Astrocyte of the hippocampus (primary cell): ENCODE results near the gene ST6GALNAC5.
A peak's percentile ranks its signal among the peaks of the same experiment; 100 is the strongest.
"Not testable (repeated sequence)": the region's sequence is repeated elsewhere in the genome, so short reads cannot be mapped to it uniquely, and the experiment has no call there.

Experiments used
- DNase-seq: peaks from one replicate; pipeline ENCODE4 v3.0.0; 2011; ENCODE audit warnings: low read depth, low spot score

Gene ST6GALNAC5

GRCh38 chr1:76938304-76938703 lies 71.0 kb downstream of the ST6GALNAC5 start:
- no peak for DNase-seq

- peak; percentile 53 for DNase-seq
These were observed 72.0 kb downstream of the ST6GALNAC5 start for GRCh38 chr1:76939050-76939816.

- DNase-seq: no peak
These were observed 72.5 kb downstream of the ST6GALNAC5 start for GRCh38 chr1:76939817-76940216.

- no peak for DNase-seq
These were observed 73.5 kb downstream of the ST6GALNAC5 start for GRCh38 chr1:76940571-76941335.

GRCh38 chr1:76942549-76942948 lies 75.3 kb downstream of the ST6GALNAC5 start:
- DNase-seq: peak; percentile 17

GRCh38 chr1:76944942-76945341 lies 77.7 kb downstream of the ST6GALNAC5 start:
- DNase-seq: peak; percentile 61

GRCh38 chr1:76948846-76949245 lies 81.6 kb downstream of the ST6GALNAC5 start:
- no peak for DNase-seq

GRCh38 chr1:76949503-76949902 lies 82.2 kb downstream of the ST6GALNAC5 start:
- no peak for DNase-seq

GRCh38 chr1:76950306-76950705 lies 83.0 kb downstream of the ST6GALNAC5 start:
- DNase-seq: no peak

- no peak for DNase-seq
These were observed 83.9 kb downstream of the ST6GALNAC5 start for GRCh38 chr1:76951153-76951552.

- no peak for DNase-seq
These were observed 88.4 kb downstream of the ST6GALNAC5 start for GRCh38 chr1:76955652-76956051.

GRCh38 chr1:76957961-76958360 lies 90.7 kb downstream of the ST6GALNAC5 start:
- no peak for DNase-seq

GRCh38 chr1:76958828-76959227 lies 91.5 kb downstream of the ST6GALNAC5 start:
- DNase-seq: no peak

GRCh38 chr1:76959556-76959955 lies 92.3 kb downstream of the ST6GALNAC5 start:
- DNase-seq: no peak

GRCh38 chr1:76961181-76961819 lies 94.0 kb downstream of the ST6GALNAC5 start:
- DNase-seq: peak; percentile 21

- DNase-seq: no peak
These were observed 94.5 kb downstream of the ST6GALNAC5 start for GRCh38 chr1:76961820-76962207.

GRCh38 chr1:76981267-76981666 lies 114.0 kb downstream of the ST6GALNAC5 start:
- not testable (repeated sequence) for DNase-seq

GRCh38 chr1:76989976-76990375 lies 122.7 kb downstream of the ST6GALNAC5 start:
- no peak for DNase-seq

GRCh38 chr1:76993036-76993435 lies 125.8 kb downstream of the ST6GALNAC5 start:
- no peak for DNase-seq

- DNase-seq: peak; percentile 61
These were observed 131.4 kb downstream of the ST6GALNAC5 start for GRCh38 chr1:76998582-76999223.

- no peak for DNase-seq
These were observed 140.4 kb downstream of the ST6GALNAC5 start for GRCh38 chr1:77007675-77008074.

- no peak for DNase-seq
These were observed 143.7 kb downstream of the ST6GALNAC5 start for GRCh38 chr1:77010937-77011336.
